HG02973 (cell line): ENCODE data around the gene VANGL1.

Experiments used
- ATAC-seq: cut with Tn5 transposase; IDR thresholded peaks from one replicate; pipeline ENCODE4 v1.9.1; 2021; ENCODE audit warnings: moderate library complexity; ENCODE audit not compliant: unreplicated experiment

VANGL1 gene

DNA sequence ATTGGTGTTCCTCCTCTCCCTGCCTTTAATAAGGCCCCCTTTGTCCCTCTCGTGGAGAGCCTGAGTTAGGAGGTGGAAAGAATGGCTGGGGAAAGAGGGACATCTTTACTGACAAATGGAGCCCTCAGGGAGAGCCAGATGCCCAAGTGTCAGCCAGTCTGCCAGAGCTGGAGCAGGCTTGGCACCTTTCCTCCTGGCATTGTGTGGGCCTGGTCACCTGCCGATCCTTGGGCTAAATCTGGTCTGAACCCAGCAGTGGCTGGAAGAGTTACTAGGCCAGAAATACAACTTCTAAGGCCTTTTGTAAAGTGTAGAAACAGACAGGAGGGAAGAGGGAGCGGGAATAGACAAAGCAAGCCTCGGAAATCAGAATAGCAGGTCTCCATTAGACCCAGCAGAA, 24.9 kb downstream of the VANGL1 start:
- no peak for ATAC-seq

DNA sequence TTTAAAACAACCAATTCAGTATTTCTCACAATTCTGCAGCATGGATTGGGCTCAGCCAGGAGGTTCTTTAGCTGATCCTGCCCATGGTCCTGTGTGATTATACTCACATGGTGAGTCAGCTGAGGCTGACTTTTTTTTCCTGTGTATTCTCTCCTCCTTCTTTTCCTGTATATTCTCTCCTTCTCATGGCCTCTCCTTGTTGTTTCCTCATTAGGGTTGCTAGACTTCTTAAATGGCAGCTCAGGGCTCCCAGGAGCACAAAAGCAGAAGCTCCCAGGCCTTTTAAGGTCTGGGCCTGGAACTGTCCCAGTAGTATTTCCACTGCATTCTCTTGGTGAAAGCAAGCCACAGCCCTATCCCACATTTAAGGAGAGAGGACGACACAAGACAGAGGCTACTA, 26.8 kb downstream of the VANGL1 start:
- no peak for ATAC-seq

DNA sequence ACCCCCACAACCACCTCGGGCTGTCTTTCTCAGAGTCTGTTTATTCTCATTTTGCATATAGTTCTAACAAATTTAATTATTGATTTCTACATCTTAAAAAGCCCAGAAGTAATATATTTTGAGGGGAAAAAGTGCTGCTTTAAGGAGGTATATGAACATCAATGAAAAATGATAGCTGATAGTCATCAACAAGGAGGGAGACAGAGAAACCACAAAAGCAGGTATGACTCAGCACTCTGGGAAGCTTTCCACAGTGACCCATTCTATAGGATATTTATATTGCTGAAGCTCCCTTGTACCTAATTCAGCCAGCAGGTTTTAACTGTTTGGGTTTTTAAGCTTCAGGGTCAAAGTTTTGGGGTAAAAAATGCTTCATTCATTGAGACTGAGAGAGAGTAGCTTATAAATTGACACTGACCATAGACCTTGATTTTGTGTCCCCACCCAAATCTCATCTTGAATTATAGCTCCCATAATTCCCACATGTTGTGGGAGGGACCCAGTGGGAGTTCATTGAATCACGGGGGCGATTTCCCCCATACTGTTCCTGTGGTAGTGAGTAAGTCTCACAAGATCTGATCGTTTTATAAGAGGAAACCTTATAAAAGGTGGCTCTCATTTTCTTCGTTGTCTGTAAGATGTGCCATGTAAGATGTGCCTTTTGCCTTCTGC, 27.4 kb downstream of the VANGL1 start:
- no peak for ATAC-seq

DNA sequence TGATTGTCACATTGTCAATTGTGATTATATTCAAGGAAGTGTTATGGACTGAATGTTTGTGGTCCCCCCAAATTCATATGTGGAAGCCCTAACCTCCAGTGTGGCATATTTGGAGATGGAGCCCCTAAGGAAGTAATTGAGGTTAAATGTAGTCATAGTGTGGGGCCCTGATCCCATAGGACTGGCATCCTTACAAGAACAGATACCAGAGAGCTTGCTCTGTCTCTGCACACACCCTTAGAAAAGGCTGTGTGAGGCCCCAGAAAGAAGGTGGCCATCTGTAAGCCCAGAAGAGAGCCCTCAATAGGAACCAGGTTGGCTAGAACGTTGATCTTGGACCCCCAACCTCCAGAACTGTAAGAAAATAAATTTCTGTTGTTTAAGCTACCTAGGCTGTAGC, 28.1 kb downstream of the VANGL1 start:
- ATAC-seq: no peak

DNA sequence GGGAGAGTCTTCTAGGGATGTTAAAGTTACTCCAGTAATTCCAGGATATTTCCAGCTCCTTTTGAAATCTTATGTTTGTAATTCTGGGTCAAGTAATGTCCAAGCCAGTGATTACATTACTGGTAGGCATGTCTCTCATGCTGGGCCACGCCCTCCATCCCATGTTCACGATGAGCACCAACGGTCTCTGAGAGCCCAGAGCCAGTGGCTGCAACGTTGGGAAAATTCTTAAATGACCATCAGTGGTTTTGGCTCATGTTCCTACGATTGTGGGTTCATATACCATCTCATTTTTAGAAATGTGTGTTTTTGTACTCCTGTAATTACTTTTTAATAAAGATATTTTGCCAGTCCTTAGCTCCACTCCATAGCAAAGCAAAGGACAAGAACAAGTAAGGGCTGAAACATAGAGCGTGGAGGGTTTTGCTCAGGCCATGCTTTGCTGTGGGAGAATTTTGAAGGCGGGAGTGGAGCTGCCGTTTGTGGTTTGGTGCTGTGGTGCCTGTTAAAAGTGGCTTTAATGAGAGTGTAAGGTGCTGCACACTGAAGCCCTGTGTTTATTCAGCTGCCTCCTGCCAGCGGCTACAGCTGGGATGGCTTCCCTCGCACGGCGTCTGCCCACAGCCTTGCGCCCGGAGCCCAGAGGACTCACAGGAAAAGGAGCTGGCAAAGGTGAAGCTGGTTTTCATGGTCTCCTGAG, 28.9 kb downstream of the VANGL1 start:
- ATAC-seq: no peak

DNA sequence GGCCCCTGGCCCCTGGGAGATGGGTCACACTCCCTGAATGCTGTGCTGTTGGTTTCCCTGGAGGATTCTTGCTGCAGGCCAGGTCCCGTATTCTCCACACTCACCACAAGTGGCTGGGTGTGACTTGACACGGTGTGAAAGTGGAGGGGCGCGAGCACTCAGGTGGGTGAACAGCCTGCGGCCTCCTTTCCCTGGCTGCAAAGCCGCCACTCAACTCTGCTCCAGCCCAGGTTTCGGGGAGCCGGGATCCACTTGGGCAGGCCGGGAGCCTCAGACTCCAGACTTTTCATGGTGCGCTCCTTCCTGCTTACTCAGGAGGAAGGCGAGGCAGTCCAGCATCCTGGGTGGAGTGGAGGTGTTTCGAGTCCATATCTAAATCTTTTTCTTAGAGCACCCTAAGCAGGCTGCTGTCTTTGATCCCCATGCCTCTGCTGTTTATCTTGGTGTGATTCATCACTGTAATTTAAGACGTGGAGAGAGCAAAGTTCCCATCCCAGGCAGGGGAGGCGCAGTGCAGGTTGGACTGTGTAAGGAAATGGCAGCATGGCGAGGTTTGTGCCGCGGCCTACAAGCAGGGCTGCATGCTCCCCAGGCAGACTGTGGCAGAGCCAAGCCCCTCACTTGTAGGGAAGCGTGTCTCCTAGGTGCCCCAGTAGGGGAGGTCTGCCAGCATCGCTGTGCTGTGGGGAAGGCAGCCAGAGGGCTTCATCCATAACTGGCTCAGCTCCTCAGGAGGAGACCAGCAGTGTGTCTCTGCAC, 29.6 kb downstream of the VANGL1 start:
- ATAC-seq: no peak

DNA sequence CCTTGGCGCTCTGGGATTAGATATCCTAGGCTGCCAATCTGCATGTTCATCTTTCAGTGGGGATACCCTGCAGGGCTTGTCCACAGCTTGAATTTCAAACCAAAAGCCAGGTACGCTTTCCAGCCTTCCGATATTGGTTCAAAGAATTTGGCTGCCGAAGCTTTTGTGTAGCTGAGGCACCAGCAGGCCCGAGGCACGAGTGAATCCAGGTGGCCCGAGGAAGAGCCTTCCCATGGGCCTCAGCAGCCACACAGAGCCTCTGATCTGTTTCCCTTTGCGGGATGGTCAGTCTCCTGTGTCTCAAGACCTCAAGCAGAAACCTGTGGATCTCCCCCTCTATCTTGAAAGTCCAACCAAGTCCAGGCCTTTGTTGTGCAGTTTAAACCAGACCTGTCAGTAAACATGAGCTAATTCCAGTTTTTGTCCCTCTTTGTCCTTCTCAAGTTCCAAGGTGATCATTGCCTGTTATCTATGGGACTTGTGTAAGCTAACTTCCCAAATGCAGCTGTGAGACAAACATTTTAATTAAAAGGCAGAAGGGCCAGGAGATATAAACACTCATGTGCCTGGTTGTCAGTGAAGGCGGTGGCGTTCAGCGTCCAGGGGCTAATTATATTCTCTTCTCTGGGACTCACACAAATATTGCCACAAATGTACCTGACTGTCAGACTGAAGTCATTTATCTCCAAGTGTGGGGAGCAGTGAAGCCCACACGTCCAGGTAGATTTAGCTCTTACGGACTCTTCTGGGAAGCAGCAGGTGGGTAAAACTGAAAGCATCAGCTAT, 30.6 kb downstream of the VANGL1 start:
- no peak for ATAC-seq

DNA sequence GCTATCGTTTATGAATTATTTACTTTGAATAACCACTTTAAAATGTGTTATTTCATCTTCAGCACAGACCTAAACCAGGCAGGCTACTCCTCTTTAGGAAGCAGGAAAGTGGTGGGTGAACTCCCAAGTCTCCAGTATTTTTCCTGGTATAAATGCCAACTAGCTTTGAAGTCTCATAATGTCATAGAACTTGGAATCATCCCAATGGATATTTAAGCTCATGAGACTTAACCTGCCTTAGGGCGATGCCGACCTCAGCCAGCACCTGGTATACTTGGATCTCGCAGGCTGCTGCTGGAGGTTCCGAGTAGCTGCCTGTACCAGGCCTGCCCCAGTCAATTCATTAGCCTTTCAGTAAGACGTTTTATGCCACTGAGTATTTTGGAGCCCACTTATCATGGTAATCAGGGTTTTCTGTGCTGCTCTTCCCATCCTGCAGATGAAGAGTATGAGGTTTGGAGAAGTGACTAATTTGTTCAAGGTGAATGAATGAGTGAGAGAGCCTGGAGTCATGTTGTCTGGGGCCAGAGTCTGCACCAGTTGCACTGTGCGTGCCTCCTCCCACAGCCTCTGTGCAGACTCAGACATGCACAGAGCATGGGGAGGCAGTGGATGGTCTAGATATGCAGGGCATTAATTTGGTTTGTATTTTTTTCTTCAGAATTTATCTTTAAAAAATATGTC, 34.9 kb downstream of the VANGL1 start:
- peak; percentile 28 for ATAC-seq

DNA sequence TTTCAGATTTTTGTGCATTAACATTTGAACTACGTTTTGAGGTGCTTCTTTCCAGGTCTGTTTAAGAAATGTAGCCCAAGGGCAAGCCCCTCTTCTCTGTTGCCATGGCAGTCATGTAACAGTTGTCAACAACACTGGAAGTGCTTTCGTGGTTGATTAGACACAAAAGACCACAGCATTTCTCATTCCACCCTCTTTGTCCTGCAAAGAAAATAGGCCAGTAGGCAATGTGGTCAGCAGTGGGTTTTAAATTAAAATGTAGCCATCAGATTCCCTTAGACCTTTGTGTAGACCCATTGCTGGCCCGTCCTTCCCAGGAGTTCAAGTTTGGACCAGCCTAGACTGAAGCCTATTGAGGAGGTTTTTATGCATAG, 35.4 kb downstream of the VANGL1 start:
- peak; percentile 61 for ATAC-seq

DNA sequence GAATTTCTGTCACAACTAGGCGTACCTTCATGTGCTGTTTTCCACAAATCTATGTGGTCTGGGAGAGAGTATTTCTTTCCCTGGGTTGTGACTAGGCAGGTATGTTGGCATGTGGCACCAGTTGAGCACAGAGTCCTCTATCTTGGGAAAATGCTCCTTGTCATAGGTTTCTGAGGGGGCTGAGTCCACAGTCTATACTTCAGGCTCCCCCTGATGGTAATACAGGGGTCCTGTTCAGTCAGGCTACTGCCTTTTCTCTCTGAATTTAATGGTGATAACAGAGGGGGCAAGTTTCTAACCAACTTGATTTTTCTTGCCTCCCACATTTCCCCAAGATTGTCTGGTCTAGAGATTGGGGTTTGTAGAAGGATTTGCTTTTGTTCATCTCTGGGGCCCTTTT, 35.8 kb downstream of the VANGL1 start:
- ATAC-seq: no peak

DNA sequence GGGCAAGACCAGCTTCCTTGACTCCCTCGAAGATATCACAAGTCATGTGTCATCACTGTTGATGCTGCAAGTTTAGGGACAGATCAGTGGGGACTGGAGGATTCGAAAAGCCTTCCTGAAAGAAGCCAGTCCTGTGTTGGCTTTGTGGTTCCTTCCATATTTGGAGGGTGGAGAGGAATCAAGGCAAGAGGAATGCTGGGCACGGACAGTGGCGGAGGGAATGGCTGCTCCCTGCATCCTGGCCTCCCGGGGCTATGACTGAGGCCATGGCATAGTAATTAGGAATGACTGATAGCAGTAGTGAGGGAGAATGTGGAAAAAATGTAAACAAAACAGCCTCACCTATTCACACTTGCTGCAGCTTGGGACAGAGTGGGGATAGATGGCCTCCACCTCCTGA, 36.4 kb downstream of the VANGL1 start:
- ATAC-seq: no peak

DNA sequence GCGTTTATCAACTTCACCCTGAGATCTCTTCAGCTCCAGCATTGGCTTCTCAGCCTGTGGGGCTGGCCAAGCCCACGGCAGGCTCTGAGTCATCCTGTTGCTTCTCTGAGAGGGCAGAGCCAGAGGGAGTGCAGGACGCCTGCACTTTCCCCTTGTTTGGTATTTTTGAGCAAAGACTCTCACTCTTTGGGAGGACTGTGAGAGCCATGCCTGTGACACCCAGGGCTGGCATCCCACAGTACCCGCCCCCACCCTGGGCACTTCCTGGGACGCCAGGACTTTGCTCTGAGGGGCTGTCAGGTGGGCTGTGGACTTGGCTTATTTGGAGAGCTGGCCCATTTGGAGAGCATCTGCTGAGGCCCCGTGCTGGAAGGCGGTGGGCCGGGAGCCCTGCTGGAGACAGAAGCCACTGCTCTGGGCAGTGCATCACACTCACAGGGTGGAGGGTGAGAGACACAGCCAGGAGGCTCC, 37.4 kb downstream of the VANGL1 start:
- ATAC-seq: no peak

DNA sequence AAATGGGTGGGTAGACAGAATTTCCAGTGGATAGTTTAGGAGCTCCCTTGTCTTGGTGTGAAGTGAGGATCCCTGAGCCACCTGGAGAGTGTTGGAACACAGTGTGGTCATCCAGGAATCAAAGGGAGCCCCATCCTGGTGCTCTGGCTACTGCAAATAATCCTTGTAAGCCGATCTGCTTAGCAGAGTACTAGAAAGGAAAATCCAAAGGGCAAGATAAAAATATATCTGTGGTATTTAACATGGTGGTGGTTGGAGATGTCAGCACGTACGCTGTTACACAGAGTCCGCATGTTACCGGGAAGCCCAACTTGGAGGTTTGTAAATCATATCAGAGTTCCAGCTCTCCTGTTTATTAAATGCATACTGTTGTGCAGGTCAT, 39.0 kb downstream of the VANGL1 start:
- no peak for ATAC-seq

DNA sequence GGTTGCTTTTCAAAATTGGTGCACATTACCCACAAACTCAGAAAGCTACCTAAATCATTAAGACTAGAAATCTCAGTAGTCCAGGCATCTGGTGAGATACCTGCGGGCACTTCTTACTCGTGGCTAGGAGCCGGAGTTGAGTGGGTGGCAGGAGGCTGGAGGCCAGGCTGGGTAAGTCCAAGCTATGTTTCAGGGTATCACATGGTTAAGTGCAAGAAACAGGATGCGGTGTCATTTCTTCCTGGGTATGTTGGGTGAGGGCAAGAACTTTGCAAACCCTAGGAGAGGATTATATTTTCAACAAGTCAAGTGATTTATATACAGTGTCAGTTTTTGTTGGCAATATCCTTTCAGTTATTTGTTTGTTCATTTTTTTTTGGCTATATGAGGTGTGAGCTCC, 41.0 kb downstream of the VANGL1 start:
- no peak for ATAC-seq

DNA sequence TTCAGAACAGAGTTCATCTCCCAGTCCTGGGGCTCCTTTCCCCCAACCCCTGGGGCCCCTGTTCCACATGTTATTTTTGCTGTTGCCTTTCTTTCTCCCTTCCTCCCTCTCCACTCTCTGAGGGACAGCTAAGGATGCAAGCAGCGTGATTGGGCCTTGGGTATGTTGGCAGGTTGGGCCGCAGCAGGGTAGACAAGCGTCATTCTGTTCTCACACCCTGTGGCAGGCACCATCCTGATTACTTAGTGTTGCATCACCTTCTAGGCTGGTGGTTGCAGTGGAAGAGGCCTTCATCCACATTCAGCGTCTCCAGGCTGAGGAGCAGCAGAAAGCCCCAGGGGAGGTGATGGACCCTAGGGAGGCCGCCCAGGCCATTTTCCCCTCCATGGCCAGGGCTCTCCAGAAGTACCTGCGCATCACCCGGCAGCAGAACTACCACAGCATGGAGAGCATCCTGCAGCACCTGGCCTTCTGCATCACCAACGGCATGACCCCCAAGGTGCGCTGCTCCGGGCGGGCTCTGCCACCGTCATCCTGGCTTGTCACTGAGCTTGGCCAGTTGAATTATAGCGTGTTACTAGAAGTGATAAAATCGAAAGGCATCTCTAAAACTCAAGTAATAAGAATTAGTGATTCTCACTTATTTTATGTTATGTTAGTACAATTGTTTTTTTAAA, 43.4 kb downstream of the VANGL1 start:
- ATAC-seq: no peak

DNA sequence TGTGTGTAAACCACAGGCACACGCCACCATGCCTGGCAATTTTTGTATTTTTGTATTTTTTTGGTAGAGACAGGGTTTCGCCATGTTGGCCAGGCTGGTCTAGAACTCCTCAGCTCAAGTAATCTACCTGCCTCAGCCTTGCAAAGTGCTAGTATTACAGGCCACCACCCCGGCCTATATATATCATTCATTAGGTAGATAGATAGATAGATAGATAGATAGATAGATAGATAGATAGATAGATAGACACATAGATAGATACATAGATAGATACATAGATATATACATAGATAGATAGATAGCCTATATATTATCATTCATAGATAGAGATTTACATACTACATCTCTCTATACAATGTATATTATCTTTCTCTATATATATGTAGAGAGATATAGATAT, 46.0 kb downstream of the VANGL1 start:
- no peak for ATAC-seq

DNA sequence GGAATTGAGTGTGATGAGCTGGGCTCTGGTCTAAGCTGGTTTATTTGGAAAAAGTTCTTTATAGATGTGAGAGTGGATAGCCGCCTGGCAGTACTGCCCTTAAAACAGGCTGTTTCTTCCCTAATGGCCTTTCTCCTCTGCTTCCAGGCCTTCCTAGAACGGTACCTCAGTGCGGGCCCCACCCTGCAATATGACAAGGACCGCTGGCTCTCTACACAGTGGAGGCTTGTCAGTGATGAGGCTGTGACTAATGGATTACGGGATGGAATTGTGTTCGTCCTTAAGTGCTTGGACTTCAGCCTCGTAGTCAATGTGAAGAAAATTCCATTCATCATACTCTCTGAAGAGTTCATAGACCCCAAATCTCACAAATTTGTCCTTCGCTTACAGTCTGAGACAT, 49.2 kb downstream of the VANGL1 start:
- ATAC-seq: no peak

DNA sequence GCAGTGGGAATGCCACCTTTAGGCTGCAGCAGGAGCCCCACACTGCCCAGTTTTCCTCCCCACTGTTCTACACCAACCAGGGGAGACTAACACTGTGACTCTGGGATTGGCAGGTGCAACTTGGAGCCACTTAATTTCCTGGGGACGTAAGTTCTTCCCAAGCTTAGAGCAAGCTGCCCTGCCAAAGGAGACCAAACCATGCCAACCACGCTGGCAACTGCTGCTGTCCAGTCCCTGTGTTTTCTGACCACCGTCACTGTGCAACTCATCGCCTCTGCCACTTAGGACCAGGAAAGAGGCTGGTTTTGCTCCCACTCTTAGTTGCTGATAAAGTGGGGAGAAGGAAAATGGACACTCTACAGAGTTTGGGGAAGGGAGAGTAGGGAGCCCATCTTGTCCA, 50.5 kb downstream of the VANGL1 start:
- ATAC-seq: no peak

DNA sequence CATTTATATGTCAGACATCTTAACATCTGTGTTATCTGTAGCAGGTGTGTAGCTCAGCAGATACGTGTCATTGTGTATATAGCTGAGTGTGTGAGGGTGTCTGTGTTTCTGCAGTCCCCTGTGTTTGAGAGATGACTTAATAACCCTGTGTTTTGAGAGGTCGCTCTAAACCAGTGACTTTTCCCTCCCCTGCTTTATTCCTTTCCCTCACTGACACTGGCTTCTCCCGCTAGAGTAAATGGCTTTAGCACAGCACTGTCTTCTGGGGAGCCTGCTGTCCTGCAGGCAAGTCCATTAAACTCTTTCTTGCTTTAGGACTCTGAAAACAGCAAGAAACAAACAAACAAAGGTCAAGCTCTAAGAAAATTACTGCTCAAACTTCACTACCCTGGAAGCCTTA, 53.0 kb downstream of the VANGL1 start:
- ATAC-seq: no peak

DNA sequence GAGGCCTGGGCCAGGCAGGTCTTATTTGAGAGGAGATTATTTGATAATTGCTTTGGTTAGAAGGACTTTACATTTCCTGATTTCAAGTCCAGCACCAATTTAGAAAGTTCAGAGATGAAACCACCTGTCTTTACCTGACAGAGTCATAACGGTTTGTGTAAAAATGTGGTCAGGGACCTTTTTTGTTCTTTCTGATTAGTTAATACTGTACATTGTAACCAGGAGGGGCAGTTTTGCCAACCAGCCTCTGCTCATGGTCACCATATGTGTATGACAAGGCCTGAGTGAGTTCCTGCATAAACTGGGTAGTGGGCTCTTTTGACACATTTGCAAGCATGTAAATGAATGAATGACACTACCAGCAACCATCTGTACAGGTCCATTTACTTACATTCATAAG, 55.8 kb downstream of the VANGL1 start:
- ATAC-seq: no peak
